Naive B cell (primary cell): Measurements from ENCODE around the gene TBC1D4. TPM values are rescaled to one million over a fixed set of nuclear protein-coding genes. Genes with fewer than 3 reads are reported as not detected.
"Not testable (repeated sequence)": the region's sequence is repeated elsewhere in the genome, so short reads cannot be mapped to it uniquely, and the experiment has no call there.

Experiments used
- ATAC-seq, 2 donors: fragments of 150-1000 bp; cut with Tn5 transposase; 2 replicates each; pipeline ENCODE4 v1.10.0; 2021; ENCODE audit warnings: low read depth in 2 of 2, mild to moderate bottlenecking in 2 of 2, moderate library complexity in 2 of 2
- DNase-seq: peaks from one replicate; pipeline ENCODE4 v3.0.0; 2022
- H3K27ac Mint-ChIP-seq, 6 donors: one replicate each; pipeline ENCODE4 v1.8.0; 2020 to 2022; ENCODE audit warnings: mild to moderate bottlenecking in 6 of 6, mixed read lengths in 6 of 6, moderate library complexity in 5 of 6, inconsistent platforms in 2 of 6
- H3K27me3 Mint-ChIP-seq, 3 donors: one replicate each; pipeline ENCODE4 v1.8.0; 2021 to 2022; ENCODE audit warnings: mixed read lengths in 3 of 3, mild to moderate bottlenecking in 1 of 3
- H3K36me3 Mint-ChIP-seq, 2 donors: one replicate each; pipeline ENCODE4 v1.8.0; 2020 to 2022; ENCODE audit warnings: mixed read lengths in 2 of 2, inconsistent platforms in 1 of 2, mild to moderate bottlenecking in 1 of 2
- H3K4me1 Mint-ChIP-seq, 3 donors: one replicate each; pipeline ENCODE4 v1.8.0; 2020 to 2022; ENCODE audit warnings: mixed read lengths in 3 of 3, inconsistent platforms in 1 of 3, mild to moderate bottlenecking in 1 of 3, moderate library complexity in 1 of 3
- H3K4me3 Mint-ChIP-seq, 8 donors: one replicate each; pipeline ENCODE4 v1.8.0; 2020 to 2022; ENCODE audit warnings: mild to moderate bottlenecking in 8 of 8, mixed read lengths in 8 of 8, moderate library complexity in 8 of 8, inconsistent platforms in 2 of 8
- H3K9me3 Mint-ChIP-seq, 7 donors: one replicate each; pipeline ENCODE4 v1.8.0; 2020 to 2022; ENCODE audit warnings: mixed read lengths in 7 of 7, mild to moderate bottlenecking in 5 of 7, inconsistent platforms in 2 of 7, moderate library complexity in 1 of 7
- polyA plus RNA-seq, 6 donors: library from polyadenylated mRNA; unstranded; fragments of 300-500 nt; fragmentation: Illumina TruSeq; gene quantifications; one replicate each; pipeline ENCODE4 v1.2.3, GENCODE V29; 2021; ENCODE audit warnings: low read depth in 6 of 6

TBC1D4 gene
- polyA plus RNA-seq, 6 donors from 2014 or later = 0.10 to 1.4 (median 0.30) TPM

GRCh38 chr13:75434126-75434525, 47.8 kb downstream of the TBC1D4 start:
- not testable (repeated sequence) for H3K27me3 Mint-ChIP-seq, ATAC-seq, DNase-seq, H3K4me3 Mint-ChIP-seq, H3K36me3 Mint-ChIP-seq, H3K27ac Mint-ChIP-seq, H3K4me1 Mint-ChIP-seq
- H3K9me3 Mint-ChIP-seq = peaks cover 0 to 16% (median 3%) of the 10 kb centered on the region in 7 donors

GRCh38 chr13:75432811-75433244, 49.1 kb downstream of the TBC1D4 start:
- Mint-ChIP-seq H3K9me3 (peaks cover 0 to 16% (median 3%) of the 10 kb centered on the region in 7 donors), H3K27ac (peak overlapping the region in 1 of 6 donors; percentile 41), H3K4me3 (no peak overlapping the region), H3K36me3 (no peaks in the 10 kb centered on the region), H3K4me1 (no peaks in the 10 kb centered on the region), H3K27me3 (peaks cover 2 to 10% (median 8%) of the 10 kb centered on the region in 3 donors)
- no peak for DNase-seq
- no peak for ATAC-seq

- Mint-ChIP-seq H3K9me3 (peaks cover 0 to 16% (median 3%) of the 10 kb centered on the region in 7 donors), H3K4me1 (no peaks in the 10 kb centered on the region), H3K4me3 (no peak overlapping the region), H3K36me3 (no peaks in the 10 kb centered on the region), H3K27me3 (peaks cover 6 to 14% (median 8%) of the 10 kb centered on the region in 3 donors), H3K27ac (no peak overlapping the region)
- DNase-seq (no peak), ATAC-seq (no peak)
Observed at GRCh38 chr13:75432045-75432444, 49.9 kb downstream of the TBC1D4 start.

GRCh38 chr13:75430436-75431209, 51.3 kb downstream of the TBC1D4 start:
- H3K27me3 Mint-ChIP-seq = peaks cover 6 to 22% (median 8%) of the 10 kb centered on the region in 3 donors
- H3K9me3 Mint-ChIP-seq = peaks cover 0 to 10% (median 2%) of the 10 kb centered on the region in 7 donors
- no peaks in the 10 kb centered on the region for H3K36me3 Mint-ChIP-seq
- no peak for DNase-seq
- H3K4me3 Mint-ChIP-seq = no peak overlapping the region
- H3K4me1 Mint-ChIP-seq = peaks cover 0 to under 1% (median 0%) of the 10 kb centered on the region in 3 donors
- no peak for ATAC-seq
- peak overlapping the region in 1 of 6 donors; percentile 43 for H3K27ac Mint-ChIP-seq

GRCh38 chr13:75426421-75426820, 55.5 kb downstream of the TBC1D4 start:
- Mint-ChIP-seq H3K4me1 (peaks cover 6 to 14% (median 10%) of the 10 kb centered on the region in 3 donors), H3K27ac (no peak overlapping the region), H3K27me3 (peaks cover 6 to 24% (median 8%) of the 10 kb centered on the region in 3 donors), H3K36me3 (no peaks in the 10 kb centered on the region), H3K4me3 (no peak overlapping the region), H3K9me3 (peaks cover 0 to 4% (median 0%) of the 10 kb centered on the region in 7 donors)
- DNase-seq (no peak), ATAC-seq (no peak)

- Mint-ChIP-seq H3K4me1 (peaks cover 6 to 14% (median 10%) of the 10 kb centered on the region in 3 donors), H3K4me3 (no peak overlapping the region), H3K9me3 (peaks cover 0 to 4% (median 0%) of the 10 kb centered on the region in 7 donors), H3K36me3 (no peaks in the 10 kb centered on the region), H3K27me3 (peaks cover 6 to 24% (median 10%) of the 10 kb centered on the region in 3 donors), H3K27ac (no peak overlapping the region)
- ATAC-seq (peak; percentile 64 to 67), DNase-seq (peak; percentile 15)
Observed at GRCh38 chr13:75425216-75426009, 56.6 kb downstream of the TBC1D4 start.

- Mint-ChIP-seq H3K27me3 (peaks cover 6 to 27% (median 17%) of the 10 kb centered on the region in 3 donors), H3K27ac (no peak overlapping the region), H3K4me1 (peaks cover 6 to 14% (median 10%) of the 10 kb centered on the region in 3 donors), H3K4me3 (no peak overlapping the region), H3K36me3 (no peaks in the 10 kb centered on the region), H3K9me3 (peaks cover 0 to 4% (median 0%) of the 10 kb centered on the region in 7 donors)
- ATAC-seq (no peak), DNase-seq (no peak)
Observed at GRCh38 chr13:75423946-75424345, 58.0 kb downstream of the TBC1D4 start.

- H3K27ac Mint-ChIP-seq = no peak overlapping the region
- DNase-seq = no peak
- H3K4me1 Mint-ChIP-seq = peaks cover 6 to 14% (median 10%) of the 10 kb centered on the region in 3 donors
- no peak overlapping the region for H3K4me3 Mint-ChIP-seq
- peaks cover 0 to 4% (median 0%) of the 10 kb centered on the region in 7 donors for H3K9me3 Mint-ChIP-seq
- peaks cover 3 to 21% (median 17%) of the 10 kb centered on the region in 3 donors for H3K27me3 Mint-ChIP-seq
- ATAC-seq = no peak
- no peaks in the 10 kb centered on the region for H3K36me3 Mint-ChIP-seq
Observed at GRCh38 chr13:75422028-75422427, 59.9 kb downstream of the TBC1D4 start.

- no peak for DNase-seq
- Mint-ChIP-seq H3K9me3 (peaks cover 0 to 4% (median 0%) of the 10 kb centered on the region in 7 donors), H3K4me1 (peaks cover 6 to 14% (median 10%) of the 10 kb centered on the region in 3 donors), H3K4me3 (no peak overlapping the region), H3K27me3 (peaks cover 5 to 17% (median 17%) of the 10 kb centered on the region in 3 donors), H3K27ac (no peak overlapping the region), H3K36me3 (no peaks in the 10 kb centered on the region)
- ATAC-seq = no peak
Observed at GRCh38 chr13:75421133-75421532, 60.8 kb downstream of the TBC1D4 start.

- H3K4me3 Mint-ChIP-seq = no peak overlapping the region
Observed at GRCh38 chr13:75419656-75420055, 62.3 kb downstream of the TBC1D4 start.

GRCh38 chr13:75418997-75419396, 63.0 kb downstream of the TBC1D4 start:
- Mint-ChIP-seq H3K27ac (no peak overlapping the region), H3K4me3 (no peak overlapping the region), H3K27me3 (peaks cover 5 to 17% (median 8%) of the 10 kb centered on the region in 3 donors), H3K4me1 (no peaks in the 10 kb centered on the region), H3K9me3 (no peaks in the 10 kb centered on the region), H3K36me3 (no peaks in the 10 kb centered on the region)
- ATAC-seq (no peak), DNase-seq (no peak)

More at GRCh38 chr13:75419656-75420055, 62.3 kb downstream of the TBC1D4 start:
- no peak for ATAC-seq
- DNase-seq = no peak
- Mint-ChIP-seq H3K9me3 (no peaks in the 10 kb centered on the region), H3K27me3 (peaks cover 5 to 17% (median 8%) of the 10 kb centered on the region in 3 donors), H3K36me3 (no peaks in the 10 kb centered on the region), H3K27ac (no peak overlapping the region), H3K4me1 (peaks cover 3 to 4% (median 4%) of the 10 kb centered on the region in 3 donors)

- Mint-ChIP-seq H3K27ac (no peak overlapping the region), H3K4me3 (no peak overlapping the region), H3K4me1 (no peaks in the 10 kb centered on the region), H3K27me3 (peaks cover 5 to 17% (median 8%) of the 10 kb centered on the region in 3 donors), H3K9me3 (no peaks in the 10 kb centered on the region), H3K36me3 (no peaks in the 10 kb centered on the region)
- DNase-seq (no peak), ATAC-seq (no peak)
Observed at GRCh38 chr13:75418186-75418843, 63.7 kb downstream of the TBC1D4 start.

- ATAC-seq (no peak), DNase-seq (no peak)
- Mint-ChIP-seq H3K9me3 (no peaks in the 10 kb centered on the region), H3K4me3 (no peak overlapping the region), H3K36me3 (no peaks in the 10 kb centered on the region), H3K27ac (no peak overlapping the region), H3K27me3 (peaks cover 5 to 17% (median 8%) of the 10 kb centered on the region in 3 donors), H3K4me1 (no peaks in the 10 kb centered on the region)
Observed at GRCh38 chr13:75417656-75418055, 64.3 kb downstream of the TBC1D4 start.
